Measurements from ENCODE around the gene UNC5C. TPM values are rescaled to one million over a fixed set of nuclear protein-coding genes. Genes with fewer than 3 reads are reported as not detected.

Gene UNC5C
- total RNA-seq, 4 donors from 2014 or later, result 2.2 to 19.0 (median 2.5) TPM

DNA sequence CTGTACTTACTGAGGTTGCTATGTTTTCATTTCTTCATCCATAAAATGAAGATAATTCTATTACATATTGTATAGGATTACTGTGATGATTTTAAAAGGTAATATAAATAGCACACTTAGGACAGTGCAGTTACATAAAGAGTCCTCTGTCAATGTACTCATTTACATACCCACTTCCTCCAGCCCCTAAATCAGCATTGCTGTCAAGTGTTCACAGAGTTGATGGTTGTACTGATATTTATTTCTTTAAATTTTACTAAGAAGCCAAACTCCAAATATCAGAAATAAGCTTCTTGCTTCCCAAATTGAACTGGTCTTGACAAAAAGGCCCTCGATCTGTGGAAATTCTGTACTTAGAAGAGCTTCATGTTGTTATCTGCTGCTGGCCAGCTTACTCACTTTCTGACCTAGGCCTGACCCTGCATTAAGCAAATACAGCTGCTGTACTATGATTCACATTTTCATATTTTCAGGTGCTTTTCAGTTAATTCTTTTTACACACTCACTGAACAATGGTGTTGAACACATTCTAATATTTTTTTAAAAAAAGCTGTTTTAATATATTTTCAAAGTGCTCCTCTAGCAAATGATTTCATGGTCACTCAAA lies 259.6 kb downstream of the UNC5C start:
- Histone ChIP-seq H3K9me3 (no peaks in the 10 kb centered on the region), H3K36me3 (no peaks in the 10 kb centered on the region), H3K4me1 (no peaks in the 10 kb centered on the region), H3K4me3 (no peak overlapping the region), H3K27me3 (no peaks in the 10 kb centered on the region), H3K27ac (no peak overlapping the region)
- no peak for DNase-seq
- TF ChIP-seq POLR2A (IDR thresholded peaks at IDR 0.05), result no peak
- TF ChIP-seq, protein P1, sequence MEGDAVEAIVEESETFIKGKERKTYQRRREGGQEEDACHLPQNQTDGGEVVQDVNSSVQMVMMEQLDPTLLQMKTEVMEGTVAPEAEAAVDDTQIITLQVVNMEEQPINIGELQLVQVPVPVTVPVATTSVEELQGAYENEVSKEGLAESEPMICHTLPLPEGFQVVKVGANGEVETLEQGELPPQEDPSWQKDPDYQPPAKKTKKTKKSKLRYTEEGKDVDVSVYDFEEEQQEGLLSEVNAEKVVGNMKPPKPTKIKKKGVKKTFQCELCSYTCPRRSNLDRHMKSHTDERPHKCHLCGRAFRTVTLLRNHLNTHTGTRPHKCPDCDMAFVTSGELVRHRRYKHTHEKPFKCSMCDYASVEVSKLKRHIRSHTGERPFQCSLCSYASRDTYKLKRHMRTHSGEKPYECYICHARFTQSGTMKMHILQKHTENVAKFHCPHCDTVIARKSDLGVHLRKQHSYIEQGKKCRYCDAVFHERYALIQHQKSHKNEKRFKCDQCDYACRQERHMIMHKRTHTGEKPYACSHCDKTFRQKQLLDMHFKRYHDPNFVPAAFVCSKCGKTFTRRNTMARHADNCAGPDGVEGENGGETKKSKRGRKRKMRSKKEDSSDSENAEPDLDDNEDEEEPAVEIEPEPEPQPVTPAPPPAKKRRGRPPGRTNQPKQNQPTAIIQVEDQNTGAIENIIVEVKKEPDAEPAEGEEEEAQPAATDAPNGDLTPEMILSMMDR (IDR thresholded peaks at IDR 0.05), result no peak

DNA sequence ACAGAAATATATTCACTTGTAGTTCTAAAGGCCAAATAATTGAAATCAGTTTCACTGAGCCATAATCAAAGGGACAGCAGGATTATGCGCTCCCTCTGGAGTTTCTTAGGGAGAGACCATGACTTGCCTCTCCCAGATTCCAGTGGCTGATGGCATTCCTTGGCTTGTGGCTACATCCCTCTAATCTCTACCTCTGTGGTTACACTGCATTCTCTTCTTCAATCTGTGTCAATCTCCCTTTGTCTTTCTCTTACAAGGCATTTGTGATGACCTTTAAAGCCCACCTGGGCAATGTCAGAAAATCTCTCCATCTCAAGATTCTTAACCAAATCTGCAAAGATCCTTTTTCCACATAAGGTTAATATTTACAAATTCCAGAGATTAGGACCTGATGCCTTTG lies 260.2 kb downstream of the UNC5C start:
- Histone ChIP-seq H3K27ac (no peak overlapping the region), H3K36me3 (no peaks in the 10 kb centered on the region), H3K4me1 (no peaks in the 10 kb centered on the region), H3K27me3 (no peaks in the 10 kb centered on the region), H3K4me3 (no peak overlapping the region), H3K9me3 (no peaks in the 10 kb centered on the region)
- DNase-seq, result no peak
- TF ChIP-seq, protein P1 (IDR thresholded peaks at IDR 0.05), result no peak
- no peak for TF ChIP-seq POLR2A (IDR thresholded peaks at IDR 0.05)

DNA sequence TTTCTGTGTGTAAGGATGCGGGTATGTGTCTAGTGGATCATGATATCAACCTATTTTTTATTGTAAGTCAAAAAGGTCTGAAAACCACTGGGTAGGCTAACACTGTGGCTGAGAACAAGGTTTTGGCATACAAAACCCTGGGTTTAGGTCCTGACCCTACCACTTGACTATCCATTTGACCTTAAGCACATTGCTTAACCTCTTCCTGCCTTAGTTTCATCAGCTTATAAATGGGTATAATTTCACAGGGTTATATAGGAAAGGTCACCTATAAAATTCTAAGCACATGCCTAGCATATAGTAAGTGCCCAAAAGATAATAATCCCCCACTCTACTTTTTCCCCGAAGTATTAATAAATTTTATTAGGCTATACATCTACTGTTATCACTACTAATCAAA lies 263.0 kb downstream of the UNC5C start:
- no peak for DNase-seq
- H3K4me1 ChIP-seq, result no peaks in the 10 kb centered on the region
- H3K9me3 ChIP-seq, result no peaks in the 10 kb centered on the region
- no peak for TF ChIP-seq POLR2A (IDR thresholded peaks at IDR 0.05)
- TF ChIP-seq, protein P1 (IDR thresholded peaks at IDR 0.05), result no peak
- H3K27me3 ChIP-seq, result no peaks in the 10 kb centered on the region
- H3K27ac ChIP-seq, result no peak overlapping the region
- H3K4me3 ChIP-seq, result no peak overlapping the region
- no peaks in the 10 kb centered on the region for H3K36me3 ChIP-seq

DNA sequence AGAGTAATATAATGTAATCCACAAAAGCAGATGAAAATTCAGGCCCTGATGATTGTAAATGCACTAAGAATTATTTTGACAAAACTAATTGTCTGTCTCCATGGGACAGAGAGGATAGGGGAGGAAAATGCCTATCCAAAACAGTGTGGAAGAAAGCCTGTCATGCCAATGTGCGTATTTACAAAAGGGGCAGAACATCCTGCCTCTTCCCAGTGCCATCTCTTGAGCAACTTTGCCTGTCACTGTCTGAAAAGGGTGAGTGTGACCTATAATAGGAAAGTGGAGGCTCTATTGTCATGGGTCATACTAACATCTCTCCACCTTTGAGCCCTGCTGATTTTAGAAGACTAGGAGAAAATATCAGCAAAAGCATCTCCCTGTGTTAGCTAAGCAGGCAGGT lies 264.1 kb downstream of the UNC5C start:
- H3K27ac ChIP-seq, result no peak overlapping the region
- no peaks in the 10 kb centered on the region for H3K36me3 ChIP-seq
- no peaks in the 10 kb centered on the region for H3K4me1 ChIP-seq
- H3K9me3 ChIP-seq, result no peaks in the 10 kb centered on the region
- no peak overlapping the region for H3K4me3 ChIP-seq
- TF ChIP-seq POLR2A (IDR thresholded peaks at IDR 0.05), result no peak
- TF ChIP-seq, protein P1 (IDR thresholded peaks at IDR 0.05), result no peak
- no peaks in the 10 kb centered on the region for H3K27me3 ChIP-seq
- DNase-seq, result no peak

DNA sequence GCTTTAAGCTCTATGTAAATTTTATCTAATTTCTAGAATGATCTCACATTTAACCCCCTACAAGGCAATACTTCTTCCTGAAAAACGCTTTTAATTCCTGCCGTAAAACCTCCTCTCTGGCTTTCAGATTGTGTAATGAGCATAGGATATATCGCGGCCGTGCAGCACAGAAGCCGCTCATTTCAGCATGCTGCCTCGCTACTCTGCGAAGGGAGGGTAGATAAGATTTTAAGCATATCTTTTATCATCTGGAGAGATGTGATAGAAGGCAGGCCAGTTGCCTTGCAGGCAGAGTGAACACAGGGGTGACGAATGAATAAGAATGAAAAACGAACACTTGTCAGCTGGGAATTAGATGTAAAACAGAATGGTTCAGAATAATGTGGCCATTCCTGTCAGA lies 265.5 kb downstream of the UNC5C start:
- H3K4me3 ChIP-seq, result no peak overlapping the region
- DNase-seq, result no peak
- H3K4me1 ChIP-seq, result no peaks in the 10 kb centered on the region
- TF ChIP-seq, protein P1 (IDR thresholded peaks at IDR 0.05), result no peak
- TF ChIP-seq POLR2A (IDR thresholded peaks at IDR 0.05), result no peak
- H3K27me3 ChIP-seq, result no peaks in the 10 kb centered on the region
- no peak overlapping the region for H3K27ac ChIP-seq
- H3K36me3 ChIP-seq, result no peaks in the 10 kb centered on the region
- H3K9me3 ChIP-seq, result no peaks in the 10 kb centered on the region

DNA sequence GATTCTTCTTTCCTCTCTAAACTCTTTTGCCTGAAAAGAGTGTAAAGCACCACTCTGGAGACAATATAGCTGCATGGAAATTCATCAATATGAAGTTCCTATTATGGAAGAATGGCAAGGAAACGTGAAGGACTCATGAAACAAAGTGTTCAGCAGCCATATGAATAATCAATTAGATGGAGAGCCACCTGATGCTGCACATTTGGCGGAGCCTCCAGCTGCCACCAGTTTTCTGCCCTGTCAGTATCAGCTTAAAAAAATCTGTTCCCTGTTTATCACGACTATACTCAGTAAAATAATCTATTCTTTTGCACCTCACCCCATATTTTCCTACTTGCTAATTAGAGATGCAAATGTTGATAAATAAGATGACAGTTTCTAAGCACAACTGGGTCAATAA lies 276.0 kb downstream of the UNC5C start:
- no peaks in the 10 kb centered on the region for H3K36me3 ChIP-seq
- no peak overlapping the region for H3K4me3 ChIP-seq
- DNase-seq, result no peak
- no peak overlapping the region for H3K27ac ChIP-seq
- no peaks in the 10 kb centered on the region for H3K27me3 ChIP-seq
- no peaks in the 10 kb centered on the region for H3K4me1 ChIP-seq
- H3K9me3 ChIP-seq, result no peaks in the 10 kb centered on the region
- no peak for TF ChIP-seq POLR2A (IDR thresholded peaks at IDR 0.05)
- TF ChIP-seq, protein P1 (IDR thresholded peaks at IDR 0.05), result no peak
